Prostate gland (tissue), 2 donors: ENCODE results near the gene CAP2.

ENCODE experiments used
- CTCF ChIP-seq, 4 experiments: fragments of 200-600 bp in 2 of 4; fragments of 450-650 bp in 2 of 4; sonication (generic) in 2 of 4; IDR thresholded peaks; 1 replicate in 3 of 4; 2 replicates in 1 of 4; pipeline ENCODE4 v1.5.1; 2016 to 2019; ENCODE audit warnings: antibody characterized with exemption in 4 of 4, mild to moderate bottlenecking in 2 of 4, moderate library complexity in 2 of 4
- POLR2A ChIP-seq: fragments of 450-650 bp; IDR thresholded peaks from one replicate; pipeline ENCODE4 v1.6.1; 2016; ENCODE audit warnings: antibody characterized with exemption, mild to moderate bottlenecking
- POLR2AphosphoS5 ChIP-seq: sonication (generic); formaldehyde crosslinking; IDR thresholded peaks from one replicate; pipeline ENCODE4 v1.6.1; 2017; ENCODE audit warnings: antibody characterized with exemption

GRCh38 chr6:17585766-17586490 is 192.5 kb downstream of the CAP2 start:
- TF ChIP-seq POLR2A (no peak), POLR2AphosphoS5 (no peak), CTCF (IDR thresholded peaks at IDR 0.05) (no peak)
